Gastrocnemius medialis (tissue), 4 donors: ENCODE measurements around the gene ARL5C. TPM values are rescaled to one million over a fixed set of nuclear protein-coding genes. Genes with fewer than 3 reads are reported as not detected.

Experiments
- ATAC-seq, 2 donors: fragments of 150-250 bp; one replicate each; pipeline ENCODE4 v1.9.1; 2016
- DNase-seq, 2 donors: peaks; one replicate each; pipeline ENCODE4 v3.0.0-alpha.2; 2019
- H3K27ac ChIP-seq, 4 donors: fragments of 200-600 bp; sonication (generic); 1 replicate in 1 of 4; 2 replicates in 3 of 4; pipeline ENCODE4 v1.5.1; 2016 to 2018; ENCODE audit warnings: mild to moderate bottlenecking in 2 of 4, moderate library complexity in 1 of 4
- H3K27me3 ChIP-seq, 3 donors: fragments of 200-600 bp; sonication (generic) in 2 of 3; 1 replicate in 1 of 3; 2 replicates in 2 of 3; pipeline versions ENCODE4 v1.5.1 to v1.6.0; 2016 to 2019; ENCODE audit warnings: mild to moderate bottlenecking in 1 of 3, moderate library complexity in 1 of 3
- H3K36me3 ChIP-seq, 2 donors: fragments of 200-600 bp; sonication (generic) in 1 of 2; one replicate each; pipeline ENCODE4 v1.5.1; 2017 to 2018
- H3K4me1 ChIP-seq, 2 donors: fragments of 200-600 bp; sonication (generic) in 1 of 2; one replicate each; pipeline ENCODE4 v1.5.1; 2016 to 2017; ENCODE audit warnings: mild to moderate bottlenecking in 2 of 2
- H3K4me3 ChIP-seq, 4 donors: fragments of 200-600 bp; sonication (generic) in 3 of 4; 1 replicate in 1 of 4; 2 replicates in 3 of 4; pipeline ENCODE4 v1.5.1; 2016 to 2019; ENCODE audit warnings: mild to moderate bottlenecking in 2 of 4
- H3K9me3 ChIP-seq, 3 donors: fragments of 200-600 bp; sonication (generic) in 2 of 3; 1 replicate in 1 of 3; 2 replicates in 2 of 3; pipeline ENCODE4 v1.5.1; 2016 to 2019
- POLR2A ChIP-seq, 2 donors: fragments of 450-650 bp; IDR thresholded peaks; one replicate each; pipeline ENCODE4 v1.6.1; 2017; ENCODE audit warnings: antibody characterized with exemption in 2 of 2, mild to moderate bottlenecking in 2 of 2, moderate library complexity in 2 of 2
- in situ Hi-C, 4 donors: fragments of 200-750 bp; cut with MboI; loops; one replicate each; pipeline versions ENCODE4 v1.15.0 to v1.8.0; 2017; ENCODE audit warnings: low sequenced_read_pairs in 4 of 4
- intact Hi-C: fragments of 100-400 bp; cut with DNase I; formaldehyde crosslinking; loops from one replicate; pipeline ENCODE4 v1.15.1; 2023; ENCODE audit warnings: low total_unique reads
- total RNA-seq, 4 donors: library from RNA; depleted of rRNA; stranded (reverse); fragments of >200 nt; gene quantifications; one replicate each; pipeline versions ENCODE4 v1.1.0 to v1.2.3, GENCODE V29; 2016
- TF ChIP-seq, protein P1 (sequence below), 5 experiments: fragments of 450-650 bp in 3 of 5; fragments of 200-600 bp in 2 of 5; sonication (generic) in 2 of 5; IDR thresholded peaks in 4 of 5; conservative IDR thresholded peaks in 1 of 5; 1 replicate in 4 of 5; 2 replicates in 1 of 5; pipeline ENCODE4 v1.5.1; 2016 to 2019; ENCODE audit warnings: antibody characterized with exemption in 5 of 5, mild to moderate bottlenecking in 3 of 5, moderate library complexity in 3 of 5

ARL5C gene, protein sequence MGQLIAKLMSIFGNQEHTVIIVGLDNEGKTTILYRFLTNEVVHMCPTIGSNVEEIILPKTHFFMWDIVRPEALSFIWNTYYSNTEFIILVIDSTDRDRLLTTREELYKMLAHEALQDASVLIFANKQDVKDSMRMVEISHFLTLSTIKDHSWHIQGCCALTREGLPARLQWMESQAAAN
- under 1 TPM in 2 of 4 donors, not detected in 2; 0.20 to 0.22 TPM for total RNA-seq

DNA sequence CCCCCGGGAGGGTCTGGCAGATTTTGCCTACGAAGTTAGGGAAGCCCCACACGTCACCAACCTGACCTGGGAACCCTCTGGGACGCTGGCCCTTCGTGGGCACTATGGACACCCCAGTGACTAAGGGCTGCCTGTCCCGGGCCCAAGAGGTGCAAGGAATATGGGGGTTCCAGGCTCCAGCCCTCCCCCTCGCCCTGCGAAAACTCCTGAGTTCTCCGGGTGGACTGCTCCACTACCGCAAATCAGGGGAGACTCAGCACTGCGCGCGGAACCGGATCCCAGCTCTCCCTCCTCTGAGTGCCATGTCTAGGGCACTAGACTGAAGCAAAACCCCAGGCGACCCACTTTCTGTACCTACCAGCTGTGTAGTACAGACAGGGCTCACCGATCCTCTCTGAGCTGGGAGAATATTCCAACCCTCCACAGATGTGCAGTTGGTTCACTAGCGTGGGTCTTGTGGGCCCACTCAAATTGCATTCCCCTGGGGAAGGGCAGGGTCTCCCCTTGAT, at the start of gene ARL5C:
TSS of gene ARL5C (minus strand) at position 321 of the 509 bp plus-strand sequence. CDS start 401 bp downstream, outside the sequence.
- Histone ChIP-seq H3K27me3 (no peaks in the 10 kb centered on the region), H3K4me1 (peaks cover 8 to 14% of the 10 kb centered on the region in 2 donors), H3K4me3 (peak within 1 kb of the TSS; percentile 57 to 67 (median 58)), H3K9me3 (no peaks in the 10 kb centered on the region), H3K27ac (peak within 1 kb of the TSS; percentile 7 to 45 (median 16)), H3K36me3 (no peaks in the 10 kb centered on the region)
- no peak for TF ChIP-seq POLR2A (IDR thresholded peaks at IDR 0.05)
- TF ChIP-seq, protein P1, sequence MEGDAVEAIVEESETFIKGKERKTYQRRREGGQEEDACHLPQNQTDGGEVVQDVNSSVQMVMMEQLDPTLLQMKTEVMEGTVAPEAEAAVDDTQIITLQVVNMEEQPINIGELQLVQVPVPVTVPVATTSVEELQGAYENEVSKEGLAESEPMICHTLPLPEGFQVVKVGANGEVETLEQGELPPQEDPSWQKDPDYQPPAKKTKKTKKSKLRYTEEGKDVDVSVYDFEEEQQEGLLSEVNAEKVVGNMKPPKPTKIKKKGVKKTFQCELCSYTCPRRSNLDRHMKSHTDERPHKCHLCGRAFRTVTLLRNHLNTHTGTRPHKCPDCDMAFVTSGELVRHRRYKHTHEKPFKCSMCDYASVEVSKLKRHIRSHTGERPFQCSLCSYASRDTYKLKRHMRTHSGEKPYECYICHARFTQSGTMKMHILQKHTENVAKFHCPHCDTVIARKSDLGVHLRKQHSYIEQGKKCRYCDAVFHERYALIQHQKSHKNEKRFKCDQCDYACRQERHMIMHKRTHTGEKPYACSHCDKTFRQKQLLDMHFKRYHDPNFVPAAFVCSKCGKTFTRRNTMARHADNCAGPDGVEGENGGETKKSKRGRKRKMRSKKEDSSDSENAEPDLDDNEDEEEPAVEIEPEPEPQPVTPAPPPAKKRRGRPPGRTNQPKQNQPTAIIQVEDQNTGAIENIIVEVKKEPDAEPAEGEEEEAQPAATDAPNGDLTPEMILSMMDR (IDR thresholded peaks at IDR 0.05 in 4 of 5, conservative IDR thresholded peaks at IDR 0.05 in 1 of 5) = no peak
- in situ Hi-C loops = loop anchor here in 2 of 4 donors (10.0 to 25.0 kb wide), 3 partner anchors 69 to 304 kb away; partner anchors contain the start of genes LASP1 (in 1 of the 2) and RPL23 (in 1 of the 2)
- DNase-seq (no peak), ATAC-seq (no peak)
- intact Hi-C loops = loop anchor here (2.0 kb wide), 1 partner anchor 79 kb away; no protein-coding TSS in a partner anchor

DNA sequence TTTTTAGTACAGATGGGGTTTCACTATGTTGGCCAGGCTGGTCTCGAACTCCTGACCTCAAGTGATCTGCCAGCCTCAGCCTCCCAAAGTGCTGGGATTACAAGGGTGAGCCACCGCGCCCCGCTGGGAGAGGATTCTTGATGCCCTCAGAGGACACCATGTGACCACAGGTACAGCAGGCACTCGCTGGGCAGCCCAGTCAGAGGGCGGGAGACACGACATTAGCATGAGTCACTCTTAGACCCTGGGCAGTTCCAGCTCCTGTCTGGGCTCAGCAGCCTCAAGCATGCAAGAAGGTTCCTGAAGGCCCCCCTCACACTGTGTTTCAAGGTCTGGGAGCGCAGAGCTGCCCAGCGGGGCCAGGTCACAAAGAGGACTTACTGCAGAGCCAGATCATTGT, 47.9 kb upstream of the ARL5C start:
- Histone ChIP-seq H3K27me3 (no peaks in the 10 kb centered on the region), H3K27ac (no peak overlapping the region), H3K4me3 (no peak overlapping the region), H3K36me3 (no peaks in the 10 kb centered on the region), H3K9me3 (no peaks in the 10 kb centered on the region), H3K4me1 (peaks cover 17% of the 10 kb centered on the region in 2 donors)
- DNase-seq (peak in 1 of 2 donors; percentile 56), ATAC-seq (no peak)
- in situ Hi-C loops (no loop called here), intact Hi-C loops (loop anchor here (2.0 kb wide), 1 partner anchor 13 kb away; no protein-coding TSS in a partner anchor)
- TF ChIP-seq POLR2A (IDR thresholded peaks at IDR 0.05) = no peak
- TF ChIP-seq, protein P1 (IDR thresholded peaks at IDR 0.05 in 4 of 5, conservative IDR thresholded peaks at IDR 0.05 in 1 of 5) = no peak

DNA sequence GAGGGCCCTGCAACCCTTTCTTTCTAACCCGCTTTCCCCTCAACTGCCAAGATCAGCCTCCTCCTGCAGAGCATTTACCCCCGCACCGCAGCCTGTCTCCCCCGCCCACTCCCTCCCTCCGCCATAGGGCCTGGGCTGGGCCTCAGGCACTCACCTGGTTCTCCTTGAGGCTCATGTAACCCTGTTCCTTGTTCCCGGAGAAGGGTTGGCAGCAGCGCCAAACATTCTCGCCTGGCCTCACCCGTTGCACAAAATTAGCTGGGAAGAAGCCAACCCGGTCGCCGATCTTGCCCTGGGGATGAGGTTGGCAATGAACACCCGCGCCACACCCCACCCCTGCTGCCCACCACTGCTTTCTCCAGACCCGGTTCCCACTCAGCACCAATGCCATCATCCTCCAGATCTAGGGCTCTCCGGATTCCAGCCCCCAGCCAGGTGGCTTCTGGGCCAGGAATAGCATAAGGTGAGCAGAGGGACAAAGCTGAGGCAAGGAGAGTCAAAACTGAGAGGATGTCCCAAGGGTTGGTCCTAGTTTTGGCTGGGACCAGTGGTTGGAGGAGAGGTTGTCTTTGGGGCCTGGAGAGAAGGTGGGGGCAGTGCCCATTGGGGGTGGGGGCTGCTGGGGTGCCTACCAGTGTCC, 47.0 kb upstream of the ARL5C start:
- TF ChIP-seq POLR2A (IDR thresholded peaks at IDR 0.05) = no peak
- TF ChIP-seq, protein P1 (IDR thresholded peaks at IDR 0.05 in 4 of 5, conservative IDR thresholded peaks at IDR 0.05 in 1 of 5) = no peak
- no peaks in the 10 kb centered on the region for H3K9me3 ChIP-seq
- no peaks in the 10 kb centered on the region for H3K36me3 ChIP-seq
- in situ Hi-C loops = no loop called here
- H3K27ac ChIP-seq = peak overlapping the region in 1 of 4 donors; percentile 22
- intact Hi-C loops = loop anchor here (2.0 kb wide), 1 partner anchor 14 kb away; no protein-coding TSS in a partner anchor
- no peaks in the 10 kb centered on the region for H3K27me3 ChIP-seq
- H3K4me3 ChIP-seq = no peak overlapping the region
- ATAC-seq = no peak
- peaks cover 21 to 26% of the 10 kb centered on the region in 2 donors for H3K4me1 ChIP-seq
- DNase-seq = peak in 1 of 2 donors; percentile 51

DNA sequence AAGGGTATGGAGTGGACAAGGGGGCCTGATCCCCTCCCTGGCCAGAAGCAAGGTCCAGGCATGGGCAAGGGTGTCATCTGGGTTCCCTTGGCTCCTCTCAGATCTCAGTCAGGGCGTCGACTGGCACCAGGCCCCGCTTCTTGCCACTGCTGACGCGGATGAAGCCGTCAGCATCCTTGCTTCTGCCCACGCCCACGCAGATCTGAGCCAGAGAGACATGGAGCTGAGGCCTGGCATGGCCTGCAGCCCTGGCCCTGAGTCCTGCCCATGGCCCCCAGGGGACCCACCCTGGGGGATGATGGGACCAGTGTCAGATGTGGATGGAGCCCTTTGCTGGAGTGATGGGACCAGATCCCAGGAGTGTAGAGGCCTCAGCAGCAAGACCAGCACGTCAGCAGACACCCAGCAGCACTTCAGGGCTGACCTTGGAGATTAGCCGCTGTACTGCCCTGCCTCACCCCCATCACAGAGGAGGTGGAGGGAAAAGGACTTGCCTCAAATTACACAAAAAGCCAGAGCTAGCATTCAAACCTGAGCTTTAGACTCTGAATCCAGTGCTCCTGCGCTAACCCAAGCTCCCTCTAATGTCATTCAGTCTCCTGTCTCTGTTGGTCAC, 46.3 kb upstream of the ARL5C start:
- DNase-seq = no peak
- in situ Hi-C loops (no loop called here), intact Hi-C loops (loop anchor here (2.0 kb wide), 1 partner anchor 14 kb away; no protein-coding TSS in a partner anchor)
- ATAC-seq = no peak
- TF ChIP-seq, protein P1 (IDR thresholded peaks at IDR 0.05 in 4 of 5, conservative IDR thresholded peaks at IDR 0.05 in 1 of 5) = no peak
- TF ChIP-seq POLR2A (IDR thresholded peaks at IDR 0.05) = no peak
- Histone ChIP-seq H3K4me1 (peaks cover 21 to 27% of the 10 kb centered on the region in 2 donors), H3K27ac (peak overlapping the region in 1 of 4 donors; percentile 22), H3K9me3 (no peaks in the 10 kb centered on the region), H3K27me3 (no peaks in the 10 kb centered on the region), H3K36me3 (no peaks in the 10 kb centered on the region), H3K4me3 (no peak overlapping the region)
